K562 (cell line): ENCODE data around the gene AKAP14. TPM values are rescaled to one million over a fixed set of nuclear protein-coding genes. Genes with fewer than 3 reads are reported as not detected.

Experiments used
- CBX3 ChIP-seq, 2 experiments: IDR thresholded peaks; 1 replicate in 1 of 2; 2 replicates in 1 of 2; pipeline ENCODE4 v1.6.1; 2012; ENCODE audit warnings: inconsistent platforms in 2 of 2, low read length in 2 of 2, borderline replicate concordance in 1 of 2, control low read depth in 1 of 2
- CREB1 ChIP-seq, 2 experiments: sonication (generic) in 1 of 2; formaldehyde crosslinking in 1 of 2; IDR thresholded peaks; 2 replicates each; pipeline versions ENCODE4 v1.6.1 to v1.8.0; 2012 to 2022; ENCODE audit warnings: inconsistent platforms in 1 of 2, mild to moderate bottlenecking in 1 of 2, missing genetic modification reagents in 1 of 2, moderate library complexity in 1 of 2
- CUX1 ChIP-seq: fragments of 200-800 bp; sonication (Bioruptor generic); IDR thresholded peaks from 2 replicates; pipeline ENCODE4 v1.6.1; 2016; ENCODE audit warnings: missing genetic modification characterization, missing compliant biosample characterization
- ELF2 ChIP-seq: fragments of 250-450 bp; sonication (Bioruptor Pico); IDR thresholded peaks from 2 replicates; pipeline ENCODE4 v1.5.0; 2021; ENCODE audit warnings: mild to moderate bottlenecking
- FOXK2 ChIP-seq, 2 experiments: fragments of 450-650 bp; IDR thresholded peaks in 1 of 2; conservative IDR thresholded peaks in 1 of 2; 2 replicates each; pipeline ENCODE4 v1.6.1; 2016; ENCODE audit warnings: low read depth in 2 of 2, mild to moderate bottlenecking in 1 of 2
- GABPB1 ChIP-seq: sonication (generic); formaldehyde crosslinking; IDR thresholded peaks from 2 replicates; pipeline ENCODE4 v1.8.0; 2022; ENCODE audit warnings: mild to moderate bottlenecking, missing genetic modification reagents
- KDM4B ChIP-seq, 2 experiments: fragments of 450-650 bp in 1 of 2; sonication (generic) in 1 of 2; IDR thresholded peaks; 2 replicates each; pipeline ENCODE4 v1.6.1; 2016 to 2017; ENCODE audit warnings: borderline replicate concordance in 2 of 2, antibody characterized with exemption in 1 of 2, low read depth in 1 of 2, mild to moderate bottlenecking in 1 of 2
- NRF1 ChIP-seq, 2 experiments: fragments of 450-650 bp; IDR thresholded peaks in 1 of 2; conservative IDR thresholded peaks in 1 of 2; 2 replicates each; pipeline ENCODE4 v1.6.1; 2014; ENCODE audit warnings: mild to moderate bottlenecking in 2 of 2
- PBX2 ChIP-seq, 2 experiments: IDR thresholded peaks in 1 of 2; conservative IDR thresholded peaks in 1 of 2; 2 replicates each; pipeline ENCODE4 v1.6.1; 2016; ENCODE audit warnings: low read depth in 2 of 2, mild to moderate bottlenecking in 1 of 2, missing compliant biosample characterization in 1 of 2, missing genetic modification characterization in 1 of 2, moderate library complexity in 1 of 2
- SIN3A ChIP-seq, 2 experiments: fragments of 150-350 bp in 1 of 2; IDR thresholded peaks; 2 replicates each; pipeline ENCODE4 v1.6.1; 2011 to 2016; ENCODE audit warnings: borderline replicate concordance in 2 of 2, low read depth in 2 of 2, low read length in 2 of 2, mild to moderate bottlenecking in 2 of 2, moderate library complexity in 2 of 2; ENCODE audit not compliant: control insufficient read depth in 1 of 2
- TRIM24 ChIP-seq, 2 experiments: fragments of 450-650 bp; IDR thresholded peaks; 2 replicates each; pipeline ENCODE4 v1.6.1; 2016
- YY1 ChIP-seq, 3 experiments: IDR thresholded peaks; 2 replicates each; pipeline ENCODE4 v1.6.1; 2011; ENCODE audit warnings: low read length in 2 of 3, mild to moderate bottlenecking in 2 of 3, moderate library complexity in 2 of 3, borderline replicate concordance in 1 of 3, control low read depth in 1 of 3, low read depth in 1 of 3; ENCODE audit not compliant: insufficient read depth in 3 of 3, insufficient replicate concordance in 2 of 3, control insufficient read depth in 1 of 3, insufficient read length in 1 of 3; ENCODE audit errors: extremely low read depth in 1 of 3
- ZBTB2 ChIP-seq: fragments of 450-650 bp; IDR thresholded peaks from 2 replicates; pipeline ENCODE4 v1.6.1; 2016; ENCODE audit warnings: antibody characterized with exemption
- ZFPM2 ChIP-seq: fragments of 250-450 bp; sonication (Bioruptor Pico); IDR thresholded peaks from 2 replicates; pipeline ENCODE4 v1.5.1; 2022; ENCODE audit warnings: mild to moderate bottlenecking
- polyA plus RNA-seq, 8 experiments: library from polyadenylated mRNA; depleted of rRNA in 4 of 8; stranded (reverse) in 5 of 8; unstranded in 3 of 8; fragments of >200 nt; fragmentation: Nextera tagmentation in 2 of 8; fragmentation: Illumina TruSeq in 1 of 8; extraction: Ambion mirVana in 2 of 8; extraction: Trizol in 1 of 8; gene quantifications; 2 replicates each; pipeline versions ENCODE4 v1.2.1 to v1.2.3, GENCODE V29; 2011 to 2014; ENCODE audit warnings: inconsistent platforms in 1 of 8, missing spikeins in 1 of 8
- total RNA-seq, 7 experiments: library from RNA; depleted of rRNA in 6 of 7; stranded (reverse); fragments of >200 nt in 6 of 7; fragmentation: Illumina TruSeq in 2 of 7; extraction: Trizol in 2 of 7; gene quantifications; 2 replicates each; pipeline versions ENCODE4 v1.2.1 to v1.2.3, GENCODE V29; 2011 to 2021; ENCODE audit warnings: low replicate concordance in 1 of 7

AKAP14 gene
- total and polyA plus RNA-seq, 9 of the 15 experiments (the other 6 are each of a cell fraction or from before 2014, with no cell fraction given): not detected

- TF ChIP-seq YY1 (IDR thresholded peaks at IDR 0.05; ENCODE audit: borderline replicate concordance in 1 of 3, control insufficient read depth in 1 of 3, extremely low read depth in 1 of 3, insufficient read depth in 3 of 3, insufficient read length in 1 of 3, insufficient replicate concordance in 2 of 3, low read depth in 1 of 3, low read length in 2 of 3): peak in 2 of 3 experiments; percentile 43 to 58
- TF ChIP-seq PBX2 (CRISPR knock-in tag; IDR thresholded peaks at IDR 0.05; ENCODE audit: low read depth): 0 out of 2 replicates have a peak, but pooled peaks have one; percentile 6
- no peak for TF ChIP-seq PBX2 (tag; conservative IDR thresholded peaks at IDR 0.05; ENCODE audit: low read depth)
- TF ChIP-seq FOXK2 (conservative IDR thresholded peaks at IDR 0.05 in 1 of 2, IDR thresholded peaks at IDR 0.05 in 1 of 2; ENCODE audit: low read depth in 2 of 2): 0 out of 4 replicates have a peak, but pooled peaks of 1 of the 2 experiments have one; percentile 23
- peak in 1 of 2 experiments; percentile 77; a peak in 1 of 3 replicates for TF ChIP-seq CBX3 (IDR thresholded peaks at IDR 0.05; ENCODE audit: borderline replicate concordance in 1 of 2, low read length in 2 of 2)
- TF ChIP-seq ZBTB2: no peak
- TF ChIP-seq KDM4B (IDR thresholded peaks at IDR 0.05; ENCODE audit: borderline replicate concordance in 2 of 2, low read depth in 1 of 2): 0 out of 4 replicates have a peak, but pooled peaks of 1 of the 2 experiments have one; percentile 20
- TF ChIP-seq CREB1 (IDR thresholded peaks at IDR 0.05): peak; percentile 65; the same call in 1 of the 2 replicates
- TF ChIP-seq CREB1 (CRISPR knock-in tag; IDR thresholded peaks at IDR 0.05): peak; percentile 78
- TF ChIP-seq NRF1 (conservative IDR thresholded peaks at IDR 0.05 in 1 of 2, IDR thresholded peaks at IDR 0.05 in 1 of 2): peak; percentile 43 to 47
- no peak for TF ChIP-seq ZFPM2
- peak; percentile 9 to 35; a peak in 1 of 4 replicates for TF ChIP-seq SIN3A (IDR thresholded peaks at IDR 0.05; ENCODE audit: borderline replicate concordance in 2 of 2, control insufficient read depth in 1 of 2, low read depth in 2 of 2, low read length in 2 of 2)
- TF ChIP-seq TRIM24 (IDR thresholded peaks at IDR 0.05): no peak
- no peak for TF ChIP-seq CUX1 (CRISPR knock-in tag)
- peak; percentile 72 for TF ChIP-seq ELF2 (CRISPR knock-in tag)
- peak; percentile 86 for TF ChIP-seq GABPB1 (CRISPR knock-in tag)
These were observed 23.9 kb upstream of the AKAP14 start, which contains the start of the genes NDUFA1 and RNF113A (continued) for GRCh38 chrX:119871599-119872395.
